NB4 (cell line): ENCODE measurements around the gene ANKRD28.

Experiments used
- DNase-seq: peaks from one replicate; pipeline ENCODE4 v3.0.0; 2010; ENCODE audit warnings: low read depth
- H3K4me3 ChIP-seq: one replicate; pipeline ENCODE4 v1.5.1; 2011; ENCODE audit warnings: mild to moderate bottlenecking, low read depth, low read length, moderate library complexity
- MYC ChIP-seq: IDR thresholded peaks from 2 replicates; pipeline ENCODE4 v1.6.1; 2011; ENCODE audit warnings: low read depth, low read length
- POLR2A ChIP-seq: IDR thresholded peaks from 2 replicates; pipeline ENCODE4 v1.6.1; 2011; ENCODE audit warnings: mild to moderate bottlenecking; ENCODE audit not compliant: insufficient read length; ENCODE audit errors: extremely low read depth
- TF ChIP-seq, protein P1 (sequence below): IDR thresholded peaks from one replicate; pipeline ENCODE4 v1.5.1; 2012; ENCODE audit warnings: low read depth, low read length
- TF ChIP-seq, protein P2 (sequence below): IDR thresholded peaks from 2 replicates; pipeline ENCODE4 v1.6.1; 2011; ENCODE audit warnings: low read depth, low read length

ANKRD28 gene

DNA sequence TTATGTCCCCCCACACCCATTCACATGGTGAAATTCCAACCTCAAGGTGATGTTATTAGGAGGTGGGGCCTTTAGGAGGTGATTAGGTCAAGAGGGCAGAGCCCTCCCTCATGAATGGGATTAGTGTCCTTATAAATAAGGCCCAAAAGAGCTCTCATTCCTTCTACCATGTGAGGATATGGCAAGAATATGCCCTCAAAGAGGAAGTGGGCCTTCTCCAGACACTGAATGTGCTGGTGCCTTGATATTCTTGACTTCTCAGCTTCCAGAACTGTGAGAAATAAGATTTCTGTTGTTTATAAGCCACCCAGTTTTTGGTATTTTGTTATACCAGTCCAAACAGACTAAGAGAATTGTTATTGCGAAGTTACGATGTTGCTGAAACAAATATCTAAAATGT lies 94.4 kb downstream of the ANKRD28 start:
- TF ChIP-seq, protein P1, sequence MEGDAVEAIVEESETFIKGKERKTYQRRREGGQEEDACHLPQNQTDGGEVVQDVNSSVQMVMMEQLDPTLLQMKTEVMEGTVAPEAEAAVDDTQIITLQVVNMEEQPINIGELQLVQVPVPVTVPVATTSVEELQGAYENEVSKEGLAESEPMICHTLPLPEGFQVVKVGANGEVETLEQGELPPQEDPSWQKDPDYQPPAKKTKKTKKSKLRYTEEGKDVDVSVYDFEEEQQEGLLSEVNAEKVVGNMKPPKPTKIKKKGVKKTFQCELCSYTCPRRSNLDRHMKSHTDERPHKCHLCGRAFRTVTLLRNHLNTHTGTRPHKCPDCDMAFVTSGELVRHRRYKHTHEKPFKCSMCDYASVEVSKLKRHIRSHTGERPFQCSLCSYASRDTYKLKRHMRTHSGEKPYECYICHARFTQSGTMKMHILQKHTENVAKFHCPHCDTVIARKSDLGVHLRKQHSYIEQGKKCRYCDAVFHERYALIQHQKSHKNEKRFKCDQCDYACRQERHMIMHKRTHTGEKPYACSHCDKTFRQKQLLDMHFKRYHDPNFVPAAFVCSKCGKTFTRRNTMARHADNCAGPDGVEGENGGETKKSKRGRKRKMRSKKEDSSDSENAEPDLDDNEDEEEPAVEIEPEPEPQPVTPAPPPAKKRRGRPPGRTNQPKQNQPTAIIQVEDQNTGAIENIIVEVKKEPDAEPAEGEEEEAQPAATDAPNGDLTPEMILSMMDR: no peak
- TF ChIP-seq, protein P2, sequence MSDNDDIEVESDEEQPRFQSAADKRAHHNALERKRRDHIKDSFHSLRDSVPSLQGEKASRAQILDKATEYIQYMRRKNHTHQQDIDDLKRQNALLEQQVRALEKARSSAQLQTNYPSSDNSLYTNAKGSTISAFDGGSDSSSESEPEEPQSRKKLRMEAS: no peak
- TF ChIP-seq MYC: no peak
- TF ChIP-seq POLR2A: no peak
- DNase-seq: peak; percentile 6
- H3K4me3 ChIP-seq: no peak overlapping the region

DNA sequence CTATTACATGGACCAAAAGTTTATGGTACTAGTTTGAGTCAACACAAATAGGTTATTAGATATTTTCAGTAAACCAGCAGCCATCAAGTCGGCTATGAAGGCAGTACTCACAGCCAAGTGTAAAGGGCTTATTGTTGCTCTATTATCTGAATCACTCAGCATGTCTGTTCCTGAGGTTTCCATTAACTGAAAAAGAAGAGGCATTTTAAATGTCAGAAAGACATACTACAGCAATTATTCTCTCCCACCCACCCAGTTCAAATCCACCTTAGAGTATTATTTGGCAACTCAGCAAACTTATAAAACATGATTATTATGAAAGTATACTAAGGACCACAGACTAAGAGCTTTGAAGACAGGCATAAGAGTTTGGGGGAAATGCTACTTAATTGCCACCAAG lies 103.2 kb downstream of the ANKRD28 start:
- DNase-seq: no peak
- TF ChIP-seq MYC (no peak), POLR2A (no peak)
- TF ChIP-seq, protein P1: no peak
- TF ChIP-seq, protein P2: no peak
- H3K4me3 ChIP-seq: no peak overlapping the region

DNA sequence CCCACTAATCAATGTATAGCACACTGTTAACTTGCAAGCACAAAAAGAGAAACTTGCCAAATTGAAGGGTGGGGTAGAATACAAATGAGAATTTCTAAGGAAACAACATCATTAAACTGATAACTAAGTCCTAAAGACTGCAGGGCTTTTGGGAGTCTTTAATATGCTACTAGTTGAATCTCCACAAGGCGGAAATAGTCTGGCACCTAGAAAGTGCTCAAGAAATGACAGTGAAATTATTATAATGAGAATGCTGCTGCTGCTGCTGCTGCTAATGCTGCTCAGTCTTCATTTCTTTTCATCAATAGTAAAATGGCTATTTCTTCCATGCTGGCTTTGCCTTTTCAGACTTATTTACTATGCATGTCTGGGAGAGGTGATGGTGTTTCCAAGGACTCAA lies 104.4 kb downstream of the ANKRD28 start:
- no peak overlapping the region for H3K4me3 ChIP-seq
- no peak for TF ChIP-seq POLR2A
- TF ChIP-seq, protein P1: no peak
- no peak for TF ChIP-seq MYC
- TF ChIP-seq, protein P2: no peak
- DNase-seq: no peak

DNA sequence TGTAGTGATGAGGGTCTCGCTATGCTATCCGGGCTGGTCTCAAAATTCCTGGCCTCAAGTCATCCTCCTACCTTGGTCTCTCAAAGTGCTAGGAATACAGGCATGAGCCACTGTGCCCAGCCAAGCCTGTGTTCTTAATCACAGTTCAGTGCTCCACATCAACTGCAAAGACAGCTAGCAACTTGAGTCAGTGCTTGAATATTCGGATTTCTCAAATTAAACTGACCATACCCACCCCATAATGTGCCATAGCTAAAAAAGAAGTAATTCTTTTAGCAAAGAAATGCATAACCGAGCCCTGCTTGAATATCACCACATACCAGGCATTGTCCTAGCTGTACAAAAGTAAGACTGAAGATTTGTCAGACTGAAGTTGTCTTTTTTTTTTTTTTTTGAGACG lies 107.0 kb downstream of the ANKRD28 start:
- TF ChIP-seq, protein P1: no peak
- TF ChIP-seq POLR2A (no peak), MYC (no peak)
- H3K4me3 ChIP-seq: no peak overlapping the region
- no peak for DNase-seq

DNA sequence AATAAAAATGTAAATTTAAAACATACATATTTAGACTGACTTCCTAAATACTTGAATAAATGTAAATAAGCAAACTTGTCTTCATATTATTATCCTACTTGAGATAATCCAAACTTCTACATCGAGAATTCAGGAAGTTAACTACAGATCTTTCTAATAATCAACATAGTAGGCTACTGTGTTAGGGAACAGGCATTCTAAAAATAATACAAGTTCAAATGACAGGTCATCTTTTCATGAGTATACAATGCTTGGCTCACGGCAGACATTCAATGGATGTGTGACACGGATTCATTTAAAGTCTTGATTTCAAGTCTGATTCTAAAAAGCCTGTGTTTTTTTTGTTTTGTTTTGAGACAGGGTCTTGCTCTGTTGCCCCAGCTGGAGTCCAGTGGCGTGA lies 107.5 kb downstream of the ANKRD28 start:
- H3K4me3 ChIP-seq: no peak overlapping the region
- no peak for DNase-seq
- TF ChIP-seq, protein P1: no peak
- TF ChIP-seq POLR2A (no peak), MYC (no peak)
- TF ChIP-seq, protein P2: no peak

DNA sequence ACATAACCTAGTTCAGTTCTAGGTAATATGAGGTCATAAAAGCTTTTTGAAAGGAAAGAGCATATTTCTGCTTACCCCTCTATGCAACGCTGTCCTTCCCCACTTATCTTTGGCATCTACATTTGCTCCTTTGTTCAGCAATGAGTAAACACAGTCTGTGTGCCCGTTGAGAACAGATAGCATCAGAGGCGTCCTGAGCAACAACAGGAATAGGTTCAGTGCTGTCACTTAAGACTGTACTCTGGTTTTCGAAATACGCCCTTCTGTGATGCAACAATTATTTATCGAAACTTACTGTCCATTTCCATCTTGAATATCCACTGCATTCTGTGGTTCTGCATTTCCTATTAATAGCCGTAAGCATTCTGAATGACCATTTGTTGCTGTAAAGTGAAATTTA lies 111.9 kb downstream of the ANKRD28 start:
- TF ChIP-seq, protein P2: no peak
- TF ChIP-seq MYC: no peak
- TF ChIP-seq, protein P1: no peak
- TF ChIP-seq POLR2A: no peak
- DNase-seq: peak; percentile 39
- H3K4me3 ChIP-seq: no peak overlapping the region
